Hematopoietic multipotent progenitor cell treated with erythropoietin and hydrocortisone succinate and interleukin-3 and kit ligand, for 8 days (in vitro differentiated cells): ENCODE results near the gene TAF3.
A peak's percentile ranks its signal among the peaks of the same experiment; 100 is the strongest.

Experiments
- DNase-seq: peaks from one replicate; pipeline ENCODE4 v3.0.0-alpha.2; 2015

TAF3 gene

DNA sequence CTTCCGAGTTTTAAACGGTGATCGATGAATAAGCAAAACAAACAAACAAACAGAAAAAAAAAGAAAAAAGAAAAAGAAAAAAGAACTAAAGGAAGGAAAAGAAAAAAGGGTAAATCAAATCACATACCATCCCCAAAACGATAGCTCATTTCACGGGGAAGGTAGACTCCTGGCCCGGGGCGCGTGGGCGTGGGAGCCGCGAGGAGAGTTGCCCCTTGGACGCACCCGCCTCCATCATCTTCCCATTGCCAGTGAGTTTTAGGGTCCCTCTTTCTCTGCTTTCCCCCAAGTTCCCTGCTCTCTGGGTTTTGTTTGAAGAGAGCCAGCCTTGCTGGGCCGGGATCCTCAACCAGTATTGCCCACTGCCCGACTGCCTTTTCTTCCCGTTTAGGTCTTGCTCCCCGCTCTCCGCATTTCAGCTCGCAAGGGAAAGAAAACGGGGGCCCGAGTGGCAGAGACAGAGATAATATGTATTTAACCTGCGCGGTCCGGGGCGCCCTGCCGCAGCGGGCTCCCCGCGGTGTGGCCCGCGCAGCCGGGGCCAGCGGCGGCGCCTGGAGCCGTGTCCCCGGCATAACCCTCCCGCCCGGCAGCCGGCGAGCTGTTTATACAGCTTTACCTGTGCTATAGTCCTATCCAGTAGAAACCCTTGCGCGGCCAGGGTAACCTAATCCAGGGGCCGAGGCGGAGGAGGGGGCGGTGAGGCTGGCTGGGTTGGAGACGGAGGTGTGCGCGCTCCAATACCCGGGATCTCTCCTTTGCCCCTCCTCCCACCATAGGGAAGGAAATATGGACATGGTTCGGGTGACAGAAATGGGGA, 230.9 kb downstream of the TAF3 start:
- DNase-seq, result no peak

DNA sequence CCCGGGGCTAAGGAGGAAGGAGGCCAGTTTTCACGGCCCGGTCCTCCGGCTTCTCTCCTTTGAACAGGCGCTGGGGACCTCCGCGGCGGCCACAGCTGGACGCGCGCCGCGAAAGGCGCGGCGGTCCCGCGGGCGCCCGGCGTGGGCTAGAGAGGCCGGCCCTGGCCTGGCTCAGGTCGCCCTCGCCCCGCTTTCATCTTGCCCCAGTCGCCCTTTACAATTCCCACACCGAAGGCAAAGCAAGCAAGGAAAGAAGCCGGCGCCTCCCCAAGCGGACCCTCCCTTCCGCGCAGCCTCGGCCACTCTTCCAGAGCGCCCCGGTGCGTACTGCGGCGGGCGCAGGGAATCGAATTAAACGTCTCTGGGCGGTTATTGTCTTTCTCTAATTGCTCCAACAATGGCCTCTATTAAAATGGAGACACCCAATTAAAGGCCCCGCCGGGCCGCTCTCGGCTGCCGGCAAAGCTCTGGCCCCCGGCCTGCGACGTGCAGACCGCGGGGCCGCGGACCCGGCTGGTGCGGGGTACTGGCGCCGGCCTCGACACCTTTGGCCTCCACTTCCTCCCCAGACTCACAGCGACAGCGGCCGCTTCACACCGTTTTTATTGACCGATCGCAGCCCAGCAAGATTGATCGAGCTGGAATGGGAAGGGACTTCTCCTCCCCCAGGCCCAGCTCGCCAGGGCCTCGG, 231.7 kb downstream of the TAF3 start:
- no peak for DNase-seq

DNA sequence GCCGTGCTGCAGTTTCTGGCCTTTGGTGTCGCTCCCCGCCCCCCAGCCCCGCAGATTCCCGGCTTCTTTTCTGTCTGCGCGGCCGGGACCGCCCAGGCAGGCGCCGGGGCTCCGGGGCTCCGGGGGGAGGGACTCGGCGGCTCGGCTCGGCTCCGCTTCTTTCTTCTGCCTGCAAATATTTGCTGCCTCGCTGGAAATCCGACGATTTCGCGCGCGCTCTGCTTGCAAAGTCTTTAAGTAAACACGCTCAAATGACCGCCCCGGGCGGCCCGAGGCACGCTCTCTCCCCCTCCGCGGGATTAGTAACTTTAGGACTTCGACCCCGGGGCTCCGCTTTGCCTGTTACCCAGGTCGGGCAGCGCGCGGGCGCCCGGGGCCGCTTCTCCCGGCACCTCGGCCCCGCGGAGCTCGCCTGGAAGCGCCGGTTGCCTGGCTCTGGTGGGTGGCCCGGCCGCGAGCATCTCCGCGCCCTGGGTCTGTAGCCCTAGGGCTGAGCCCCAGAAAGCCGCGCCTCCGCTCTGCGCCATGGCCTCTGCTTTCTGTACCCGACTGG, 232.3 kb downstream of the TAF3 start:
- no peak for DNase-seq

DNA sequence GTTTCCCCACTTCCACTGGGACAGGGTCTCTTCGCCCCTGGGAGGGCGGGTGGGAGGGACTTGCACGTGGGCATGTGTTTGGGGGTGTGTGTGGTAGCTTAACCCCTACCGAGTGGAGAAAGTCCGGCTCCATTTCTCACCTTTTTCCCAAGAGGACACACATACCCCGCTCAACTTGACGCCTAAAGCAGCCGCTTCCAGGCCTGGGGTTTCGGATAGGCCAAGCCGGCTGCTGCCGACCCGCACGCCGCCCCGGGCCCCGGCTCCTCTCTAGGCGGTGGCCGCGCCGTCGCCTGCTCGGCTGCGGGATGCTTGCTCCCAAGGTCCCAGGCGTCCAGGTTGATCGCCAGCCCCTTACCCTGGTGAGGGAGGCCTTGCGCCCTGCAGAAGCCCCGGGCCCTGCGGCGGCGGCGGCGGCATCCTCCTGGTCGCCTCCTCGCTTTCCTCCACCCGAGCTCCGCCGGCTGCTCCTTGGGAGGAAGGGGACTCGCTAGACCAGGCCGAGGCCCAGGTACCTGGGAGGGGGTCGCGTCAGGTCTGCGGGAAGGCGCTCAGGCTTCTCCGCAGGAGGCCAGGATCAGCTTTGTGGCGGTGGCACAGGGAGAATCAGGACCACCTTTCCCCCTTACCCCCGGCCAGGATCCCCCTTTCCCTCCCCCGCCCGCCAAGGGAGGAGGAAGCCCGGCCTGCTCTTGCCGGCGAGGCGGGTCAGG, 233.0 kb downstream of the TAF3 start:
- DNase-seq, result no peak

DNA sequence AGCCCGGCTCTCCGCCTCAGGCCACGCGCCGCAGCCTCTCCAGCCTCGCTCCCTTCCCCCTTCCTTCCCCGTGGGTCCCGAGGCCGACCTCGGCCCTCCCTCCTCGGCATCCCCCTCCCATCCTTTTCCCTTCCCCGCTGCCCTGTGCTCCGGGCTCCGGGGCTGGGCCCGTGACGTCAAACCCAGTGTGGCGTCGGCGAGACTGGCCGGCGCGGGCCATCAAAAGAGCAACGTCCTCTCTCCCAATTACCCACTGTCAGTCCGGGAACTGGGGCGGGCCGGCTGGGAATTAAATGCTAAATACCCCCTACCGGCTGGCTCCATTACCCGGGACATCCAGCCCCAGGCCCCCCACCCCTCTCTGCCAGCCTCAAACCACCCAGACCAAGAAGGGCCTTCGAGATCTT, 233.5 kb downstream of the TAF3 start:
- no peak for DNase-seq

DNA sequence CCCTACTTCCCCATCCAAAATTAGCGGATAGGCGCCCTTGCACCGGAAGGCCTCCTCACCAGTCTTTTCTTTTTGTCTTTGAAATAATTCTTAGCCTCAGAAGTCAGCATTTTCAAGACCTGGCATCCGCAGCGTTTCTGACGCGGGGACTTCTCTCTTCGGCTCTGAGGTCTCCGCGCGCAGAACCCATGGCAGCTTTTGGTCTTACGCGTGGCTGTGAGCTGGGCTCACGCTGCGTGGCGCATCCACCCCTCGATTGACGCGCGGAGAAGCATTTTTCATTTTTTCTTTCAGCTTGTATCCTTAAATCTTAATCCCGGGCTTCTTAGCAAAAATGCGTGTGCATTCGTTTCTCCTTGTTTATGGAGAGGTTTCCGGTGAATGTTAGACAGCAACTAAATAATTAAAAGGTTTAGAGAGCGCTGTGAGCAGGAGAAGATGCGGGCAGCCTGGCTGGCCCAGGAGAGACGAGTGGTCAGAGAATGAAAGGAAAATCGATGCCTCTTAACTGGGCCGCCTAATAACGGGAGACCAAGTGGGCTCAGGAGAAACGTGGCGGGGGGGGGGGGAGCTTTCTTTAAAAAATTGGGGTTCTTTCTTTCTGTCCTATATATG, 234.1 kb downstream of the TAF3 start:
- DNase-seq, result no peak

DNA sequence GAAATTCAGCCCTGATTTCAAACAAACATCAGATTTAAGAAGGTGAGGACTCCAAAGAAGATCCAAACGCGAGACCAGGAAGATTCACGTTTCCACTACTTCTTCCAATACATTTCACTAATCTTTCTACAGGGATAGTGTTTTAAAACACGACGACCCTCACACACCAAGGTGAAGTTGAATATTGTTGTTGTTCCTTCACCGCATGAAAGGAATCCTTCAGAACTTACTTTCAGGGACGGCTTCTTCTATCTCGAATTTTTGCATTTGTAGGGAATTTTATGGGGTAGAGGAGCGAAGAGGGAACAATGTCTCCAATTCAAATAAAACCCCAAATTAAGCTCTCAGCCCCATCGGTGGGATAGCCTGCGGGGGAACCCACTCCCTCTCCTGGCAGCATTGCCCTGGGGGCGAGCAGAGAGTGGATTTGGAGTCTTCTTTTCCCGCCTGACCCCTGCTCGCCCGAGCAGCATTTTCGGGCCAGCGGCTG, 234.7 kb downstream of the TAF3 start:
- peak; percentile 13 for DNase-seq

DNA sequence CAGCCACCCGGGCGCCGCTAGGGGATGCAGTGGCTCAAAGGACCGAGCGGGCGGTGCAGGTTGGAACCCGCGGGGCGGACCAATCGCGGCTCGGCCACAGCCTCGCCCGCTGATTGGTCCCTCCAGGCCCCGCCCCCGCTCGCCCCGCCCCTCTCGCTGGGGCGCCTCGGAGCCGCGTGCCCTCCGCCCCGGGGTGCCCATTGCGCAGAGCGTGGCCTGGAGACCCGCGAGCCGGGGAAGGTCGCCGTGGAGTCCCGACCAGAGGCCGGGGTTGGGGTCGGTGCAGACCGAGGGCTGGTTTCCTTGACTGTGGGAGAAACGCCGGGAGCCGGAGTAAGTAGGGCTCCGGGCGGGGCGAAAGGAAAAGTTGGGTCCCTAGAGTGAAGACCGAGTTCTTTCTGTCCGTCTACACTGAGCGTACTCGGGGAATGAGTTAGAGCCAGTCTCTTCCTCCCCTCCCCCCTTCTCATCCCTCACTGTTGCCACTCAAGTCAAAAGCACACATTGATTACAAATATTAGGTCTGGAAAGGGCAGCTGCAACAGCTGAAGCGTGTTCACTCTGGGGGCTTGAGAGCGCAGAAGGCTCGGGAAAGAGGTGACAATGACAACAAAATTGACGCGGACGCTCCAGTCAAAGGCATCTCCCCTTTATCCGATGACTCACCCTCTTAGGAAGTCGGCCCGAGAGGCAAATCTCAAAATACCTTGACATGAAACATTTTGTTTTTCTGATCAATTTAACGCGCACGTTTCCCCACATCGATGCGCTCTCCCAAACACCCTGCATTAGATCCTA, 235.3 kb downstream of the TAF3 start:
- peak; percentile 85 for DNase-seq

DNA sequence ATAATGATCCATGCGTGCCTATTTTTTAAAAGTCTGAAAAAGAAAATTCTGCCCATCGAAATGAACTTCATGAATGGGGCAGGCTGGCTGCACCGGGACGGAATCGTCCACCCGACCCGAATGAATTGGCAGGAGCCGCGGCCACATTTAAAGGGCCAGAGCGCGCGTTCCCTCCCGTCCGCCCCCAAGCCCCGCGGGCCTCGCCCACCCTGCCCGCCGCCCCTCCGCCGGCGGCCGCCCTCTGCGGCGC, 235.9 kb downstream of the TAF3 start:
- DNase-seq, result no peak

DNA sequence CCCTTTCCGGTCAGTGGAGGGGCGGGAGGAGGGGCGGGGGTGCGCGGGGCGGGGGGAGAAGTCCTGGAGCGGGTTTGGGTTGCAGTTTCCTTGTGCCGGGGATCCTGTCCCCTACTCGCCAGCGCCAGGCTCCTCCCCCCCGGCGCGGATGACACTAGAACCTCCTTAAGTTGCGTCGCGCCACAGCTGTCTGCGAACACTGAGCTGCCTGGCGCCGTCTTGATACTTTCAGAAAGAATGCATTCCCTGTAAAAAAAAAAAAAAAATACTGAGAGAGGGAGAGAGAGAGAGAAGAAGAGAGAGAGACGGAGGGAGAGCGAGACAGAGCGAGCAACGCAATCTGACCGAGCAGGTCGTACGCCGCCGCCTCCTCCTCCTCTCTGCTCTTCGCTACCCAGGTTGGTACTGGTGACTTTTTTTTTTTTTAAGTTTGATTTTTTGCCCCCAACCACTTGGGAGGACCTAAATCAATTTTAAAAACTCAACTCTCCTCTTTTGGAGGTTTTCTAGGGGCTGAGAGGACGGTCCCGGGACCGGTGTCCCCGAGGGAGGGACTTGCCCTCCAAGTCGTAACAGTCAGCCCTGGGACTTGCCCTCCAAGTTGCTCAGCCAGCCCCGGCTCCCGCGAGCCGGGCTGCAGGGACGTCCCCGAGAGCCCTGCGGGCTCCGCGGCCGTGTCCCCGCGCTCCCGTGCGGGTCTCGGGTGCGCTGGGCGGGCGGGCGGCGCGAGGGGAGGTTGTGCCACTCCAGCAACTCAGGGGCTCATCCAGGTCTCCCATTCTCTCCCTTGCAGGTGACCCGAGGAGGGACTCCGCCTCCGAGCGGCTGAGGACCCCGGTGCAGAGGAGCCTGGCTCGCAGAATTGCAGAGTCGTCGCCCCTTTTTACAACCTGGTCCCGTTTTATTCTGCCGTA, 236.4 kb downstream of the TAF3 start, which contains the start of gene GATA3:
Gene GATA3, plus strand, starts transcription at position 195 of the 914 bp plus-strand sequence. CDS start 968 bp downstream, outside the sequence.
- DNase-seq, result peak; percentile 28

DNA sequence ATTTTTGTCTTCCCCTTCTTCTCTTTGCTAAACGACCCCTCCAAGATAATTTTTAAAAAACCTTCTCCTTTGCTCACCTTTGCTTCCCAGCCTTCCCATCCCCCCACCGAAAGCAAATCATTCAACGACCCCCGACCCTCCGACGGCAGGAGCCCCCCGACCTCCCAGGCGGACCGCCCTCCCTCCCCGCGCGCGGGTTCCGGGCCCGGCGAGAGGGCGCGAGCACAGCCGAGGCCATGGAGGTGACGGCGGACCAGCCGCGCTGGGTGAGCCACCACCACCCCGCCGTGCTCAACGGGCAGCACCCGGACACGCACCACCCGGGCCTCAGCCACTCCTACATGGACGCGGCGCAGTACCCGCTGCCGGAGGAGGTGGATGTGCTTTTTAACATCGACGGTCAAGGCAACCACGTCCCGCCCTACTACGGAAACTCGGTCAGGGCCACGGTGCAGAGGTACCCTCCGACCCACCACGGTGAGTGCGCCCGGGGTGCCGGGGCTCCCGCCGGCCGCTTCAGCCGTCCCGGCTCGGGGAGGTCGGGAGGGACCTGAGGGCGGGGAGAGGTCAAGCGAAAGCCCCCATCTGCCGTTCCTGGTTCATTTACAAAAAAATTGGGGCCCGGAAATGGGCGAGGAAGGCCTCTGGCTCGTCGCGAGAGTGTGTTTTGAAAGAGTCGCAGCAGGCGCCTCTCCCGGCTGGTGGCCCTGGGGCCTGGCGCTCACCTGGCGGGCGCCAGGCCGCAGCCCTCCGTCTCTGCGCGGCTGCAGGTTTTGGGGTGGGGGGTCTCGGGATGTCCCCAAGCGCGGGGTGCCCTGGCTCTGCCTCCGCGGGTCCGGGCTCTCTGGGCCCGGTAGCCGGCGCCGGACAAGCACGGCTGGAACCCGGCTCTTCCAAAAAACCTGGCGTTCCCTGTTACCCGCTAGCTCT, 237.4 kb downstream of the TAF3 start:
- DNase-seq, result no peak

DNA sequence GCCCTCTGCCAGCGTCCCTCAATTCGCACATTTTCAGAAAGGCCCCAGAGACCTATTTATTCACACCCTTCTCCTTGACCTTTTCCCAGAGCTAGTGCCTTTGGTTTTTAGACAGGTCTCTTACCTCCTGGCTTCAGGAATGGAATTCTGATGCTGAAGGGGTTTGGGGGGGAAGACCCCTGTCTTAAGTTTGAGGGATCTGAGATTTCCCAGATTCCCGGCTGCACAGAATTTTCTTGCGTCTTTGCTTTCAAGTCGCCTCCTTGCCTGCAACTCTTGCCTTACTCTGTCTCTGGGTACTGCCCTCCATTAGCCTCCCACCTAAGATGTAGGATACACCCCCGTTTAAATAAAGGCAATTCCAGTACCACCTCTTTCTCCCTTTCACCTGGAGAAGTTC, 238.1 kb downstream of the TAF3 start:
- DNase-seq, result no peak

DNA sequence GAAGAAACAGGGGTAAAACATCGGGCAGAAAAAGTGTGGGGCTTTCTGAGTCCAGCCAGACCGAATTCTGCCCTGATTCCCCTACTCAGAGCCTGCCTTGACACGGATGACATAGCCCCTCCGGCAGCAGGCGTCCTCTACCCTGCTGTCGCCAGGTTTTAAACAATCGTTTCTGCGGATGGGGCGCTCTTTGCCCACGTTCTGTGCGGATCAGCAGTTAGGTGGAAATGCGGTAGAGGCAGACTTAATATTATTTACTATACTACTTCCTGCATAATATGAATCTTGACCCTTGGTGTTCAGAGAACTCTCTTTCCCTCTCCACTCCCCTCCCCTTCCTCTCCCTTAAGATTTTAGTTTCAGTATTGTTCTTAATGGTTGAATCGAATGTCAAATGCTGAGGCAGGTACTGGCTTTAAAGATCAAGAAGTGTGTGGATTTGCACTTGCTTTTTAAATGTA, 238.6 kb downstream of the TAF3 start:
- DNase-seq, result no peak

DNA sequence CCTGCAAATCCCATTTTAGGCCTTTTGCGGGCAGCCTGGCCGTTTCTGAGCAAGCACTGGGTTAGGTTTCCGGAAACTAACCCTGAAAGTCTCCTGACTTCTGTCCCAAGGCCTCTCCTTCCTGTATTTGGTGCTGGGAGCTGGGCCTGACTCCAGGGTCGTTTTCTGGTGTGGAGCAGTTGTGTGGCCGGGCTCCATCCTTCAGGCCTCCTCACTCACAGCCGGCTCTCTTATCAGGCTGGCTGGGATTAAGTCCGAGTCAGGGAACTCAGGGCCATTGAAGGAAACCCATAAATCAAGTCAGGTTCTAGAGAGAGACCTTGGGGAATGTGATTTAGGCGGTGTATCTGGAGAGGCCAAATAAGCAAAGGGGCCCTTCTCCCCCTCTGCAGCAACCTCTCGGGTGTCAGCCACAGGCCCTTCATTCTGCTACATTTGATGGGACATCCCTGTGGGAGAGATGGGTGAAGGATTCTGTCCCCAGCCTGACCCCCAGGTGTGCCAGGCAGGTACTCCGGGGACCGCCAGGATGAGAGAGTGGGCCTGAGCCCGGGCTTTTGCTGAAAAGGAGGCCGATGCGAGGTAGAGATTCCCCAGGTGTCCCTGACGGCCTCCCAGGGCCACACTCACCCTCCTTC, 239.4 kb downstream of the TAF3 start:
- DNase-seq, result no peak

DNA sequence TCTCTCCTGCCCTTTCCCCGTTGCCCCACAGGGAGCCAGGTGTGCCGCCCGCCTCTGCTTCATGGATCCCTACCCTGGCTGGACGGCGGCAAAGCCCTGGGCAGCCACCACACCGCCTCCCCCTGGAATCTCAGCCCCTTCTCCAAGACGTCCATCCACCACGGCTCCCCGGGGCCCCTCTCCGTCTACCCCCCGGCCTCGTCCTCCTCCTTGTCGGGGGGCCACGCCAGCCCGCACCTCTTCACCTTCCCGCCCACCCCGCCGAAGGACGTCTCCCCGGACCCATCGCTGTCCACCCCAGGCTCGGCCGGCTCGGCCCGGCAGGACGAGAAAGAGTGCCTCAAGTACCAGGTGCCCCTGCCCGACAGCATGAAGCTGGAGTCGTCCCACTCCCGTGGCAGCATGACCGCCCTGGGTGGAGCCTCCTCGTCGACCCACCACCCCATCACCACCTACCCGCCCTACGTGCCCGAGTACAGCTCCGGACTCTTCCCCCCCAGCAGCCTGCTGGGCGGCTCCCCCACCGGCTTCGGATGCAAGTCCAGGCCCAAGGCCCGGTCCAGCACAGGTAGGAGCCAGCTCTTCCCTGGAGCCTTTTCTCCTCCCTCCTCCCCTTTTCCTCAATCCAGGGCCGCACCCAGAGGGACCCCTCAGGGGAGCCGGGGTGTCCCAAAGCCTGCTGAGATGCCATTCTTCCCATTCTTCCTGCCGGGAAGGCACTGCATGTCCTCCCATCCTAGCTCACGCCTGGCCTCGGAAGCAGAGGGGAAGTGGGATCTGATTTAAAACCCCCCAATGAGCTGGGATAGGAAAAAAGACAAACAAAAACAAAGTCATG, 240.2 kb downstream of the TAF3 start:
- no peak for DNase-seq

DNA sequence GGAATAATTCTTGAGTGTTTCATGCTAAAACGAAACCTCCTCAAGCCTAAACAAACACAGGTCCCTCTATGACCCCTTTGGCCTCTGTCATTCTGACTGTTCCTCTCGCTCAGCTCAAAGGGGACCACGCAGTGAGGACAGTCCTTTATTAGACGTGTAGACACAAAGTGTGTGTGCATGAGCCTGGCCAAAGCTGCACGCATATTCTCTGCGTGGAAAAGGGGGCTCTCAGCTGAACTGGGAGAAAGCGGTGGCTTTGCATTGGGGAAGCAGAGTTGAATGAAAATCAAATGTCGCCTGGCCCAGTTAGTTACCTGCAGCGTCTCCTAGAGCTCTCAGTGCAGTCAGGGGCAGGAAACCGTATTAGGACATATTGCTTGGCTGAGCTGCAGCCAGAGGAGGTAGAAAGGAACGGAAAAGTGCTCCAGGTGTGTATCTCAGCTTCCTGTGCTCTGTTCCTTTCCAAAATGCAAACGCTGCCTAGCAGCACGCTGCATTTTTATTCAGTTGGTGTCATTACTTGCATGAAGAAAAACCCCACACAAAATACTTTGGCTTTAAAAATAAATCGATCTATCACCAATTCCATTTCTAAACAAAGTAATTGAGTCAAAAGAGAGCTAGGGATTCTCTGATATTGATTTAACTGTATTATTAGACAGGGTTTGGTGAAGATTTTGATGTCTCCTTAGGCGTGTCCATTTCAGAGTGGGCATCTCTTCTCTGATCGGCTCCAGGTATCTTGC, 241.1 kb downstream of the TAF3 start:
- no peak for DNase-seq

DNA sequence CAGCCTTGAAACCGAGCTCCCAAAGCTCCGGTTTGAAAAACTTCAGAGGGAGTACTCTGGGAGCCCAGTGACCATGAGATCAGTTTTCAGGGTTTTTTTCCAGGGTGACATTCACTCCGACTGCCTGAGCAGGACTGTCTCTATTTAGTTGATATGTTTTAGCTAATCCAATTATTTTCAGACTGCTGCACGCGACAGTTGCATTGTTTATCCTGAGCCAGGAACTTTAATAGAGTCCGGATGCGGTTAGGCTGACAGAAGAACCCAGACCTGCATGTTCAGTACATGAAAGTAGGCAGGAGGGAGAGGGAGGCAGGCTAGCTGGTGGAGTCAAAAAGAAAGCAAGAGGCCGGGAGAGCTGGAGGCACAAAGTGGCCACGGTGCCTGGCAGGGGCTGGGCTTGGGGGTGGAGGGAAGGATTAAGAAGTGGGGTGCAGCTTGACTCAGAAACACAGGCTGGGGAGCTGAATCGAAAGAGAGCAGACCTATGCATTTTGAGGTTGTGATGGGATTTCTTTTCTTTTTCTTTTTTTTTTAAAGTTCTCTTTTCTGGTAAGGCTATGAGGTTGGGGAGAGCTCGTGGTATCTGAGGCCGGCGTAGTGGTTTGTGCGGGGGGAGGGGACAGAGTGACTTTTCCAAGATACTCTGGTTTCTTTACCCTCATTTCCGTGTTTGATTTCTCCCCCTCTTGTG, 241.9 kb downstream of the TAF3 start:
- no peak for DNase-seq
